NCI-H2029 treated with DMSO at 0.1 percent for 48 hours (cell line): Measurements from ENCODE around the gene RBPJ.

Experiments
- DNase-seq: peaks from one replicate; lab custom pipeline; 2025; lab: John Stamatoyannopoulos, UW

Gene RBPJ

DNA sequence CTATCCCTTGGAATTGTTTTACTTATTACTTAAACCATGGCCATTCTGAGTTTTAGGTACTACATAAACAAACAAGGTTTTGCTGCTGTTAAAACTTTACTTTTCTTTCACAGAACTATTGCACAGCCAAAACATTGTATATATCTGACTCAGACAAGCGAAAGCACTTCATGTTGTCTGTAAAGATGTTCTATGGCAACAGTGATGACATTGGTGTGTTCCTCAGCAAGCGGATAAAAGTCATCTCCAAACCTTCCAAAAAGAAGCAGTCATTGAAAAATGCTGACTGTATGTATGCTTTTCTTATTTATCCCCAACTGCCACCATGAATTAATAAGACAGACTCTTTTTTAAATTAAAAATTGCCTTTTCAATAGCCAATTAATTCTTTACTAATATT, 99.6 kb downstream of the RBPJ start:
- DNase-seq: no peak

DNA sequence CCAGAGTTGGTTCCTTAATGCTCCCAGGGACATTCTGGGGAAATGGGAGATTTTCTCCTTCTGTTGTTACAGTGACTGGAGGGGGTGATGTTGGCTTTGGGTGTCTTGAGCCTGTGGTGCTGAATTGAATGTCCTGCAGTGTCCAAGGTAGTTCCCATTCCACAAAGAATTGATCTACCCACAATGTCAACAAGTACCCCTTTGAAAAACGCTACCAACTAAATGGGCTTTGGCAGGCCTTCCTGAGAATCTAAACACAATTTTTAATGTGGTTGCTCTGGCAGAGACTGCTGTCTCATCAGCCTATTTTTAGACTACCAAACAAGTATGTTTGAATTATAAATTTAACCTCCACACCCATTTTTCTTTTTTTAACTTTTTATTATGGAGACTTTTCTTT, 100.1 kb downstream of the RBPJ start:
- DNase-seq: no peak

DNA sequence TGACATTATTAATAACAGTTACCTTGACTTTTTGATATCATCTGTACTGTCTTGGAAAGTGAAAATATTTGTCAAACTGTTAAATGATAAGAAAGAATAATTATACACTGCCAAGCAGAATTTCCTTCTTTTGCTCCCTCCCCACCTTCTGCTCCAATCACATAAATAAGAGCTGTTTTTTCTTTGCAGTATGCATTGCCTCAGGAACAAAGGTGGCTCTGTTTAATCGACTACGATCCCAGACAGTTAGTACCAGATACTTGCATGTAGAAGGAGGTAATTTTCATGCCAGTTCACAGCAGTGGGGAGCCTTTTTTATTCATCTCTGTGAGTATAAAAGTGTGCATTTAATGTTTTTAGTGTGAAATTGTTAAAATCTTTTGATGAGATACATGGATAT, 103.3 kb downstream of the RBPJ start:
- DNase-seq: no peak

DNA sequence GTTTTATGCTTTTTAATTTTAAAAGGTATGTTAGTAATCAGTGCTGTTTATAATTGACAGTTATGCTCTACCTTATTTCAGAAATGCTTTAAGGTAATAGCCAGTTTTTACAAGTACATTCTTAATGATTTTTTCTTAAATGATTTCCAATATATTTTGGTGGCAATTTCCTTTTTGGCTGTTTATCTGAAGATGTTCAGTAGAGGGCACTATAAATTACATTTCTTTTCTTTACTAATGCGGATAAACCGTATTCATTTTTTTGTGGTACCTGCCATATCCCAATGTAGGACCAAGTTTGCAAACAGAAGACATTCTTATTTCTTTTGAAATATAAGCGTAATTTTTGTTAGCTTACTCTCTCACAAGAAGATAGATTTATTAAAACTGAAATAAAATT, 104.0 kb downstream of the RBPJ start:
- DNase-seq: no peak

DNA sequence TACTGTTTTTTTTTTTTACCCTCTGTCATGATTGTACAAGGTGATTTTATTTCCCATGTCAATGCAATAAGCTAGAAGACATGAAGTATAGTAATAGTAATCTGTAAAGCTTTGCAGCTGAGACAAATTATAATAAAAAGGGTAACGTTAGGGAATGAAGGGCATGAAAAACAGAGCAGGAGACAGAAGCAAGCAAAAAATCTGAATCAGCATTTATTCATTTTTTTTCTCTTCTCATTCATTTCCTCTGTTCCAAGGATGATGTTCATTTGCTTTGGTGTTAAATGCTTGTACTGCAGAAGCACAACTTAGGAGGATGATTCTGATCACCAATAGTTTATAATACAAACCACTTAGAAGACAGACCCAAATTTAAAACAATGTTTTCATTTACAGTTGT, 105.1 kb downstream of the RBPJ start:
- no peak for DNase-seq

DNA sequence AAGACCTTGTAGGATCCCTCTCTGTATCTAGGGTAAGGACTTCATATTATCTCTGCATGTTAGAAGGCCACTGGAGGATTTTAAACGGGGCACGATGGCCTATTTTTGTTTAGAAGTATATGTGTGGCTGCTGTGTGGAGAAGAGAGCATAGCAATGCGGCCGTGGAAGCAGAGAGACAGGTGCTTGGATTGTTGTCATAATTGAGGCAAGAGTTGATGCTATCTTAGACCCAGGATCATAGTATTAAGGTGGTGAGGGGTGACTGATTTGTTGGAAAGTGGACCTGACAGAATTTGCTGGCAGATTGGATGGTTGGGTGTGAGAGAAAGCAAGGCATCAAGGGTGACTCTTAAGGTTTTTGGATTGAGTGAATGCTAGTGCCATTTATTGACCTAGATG, 106.1 kb downstream of the RBPJ start:
- no peak for DNase-seq

DNA sequence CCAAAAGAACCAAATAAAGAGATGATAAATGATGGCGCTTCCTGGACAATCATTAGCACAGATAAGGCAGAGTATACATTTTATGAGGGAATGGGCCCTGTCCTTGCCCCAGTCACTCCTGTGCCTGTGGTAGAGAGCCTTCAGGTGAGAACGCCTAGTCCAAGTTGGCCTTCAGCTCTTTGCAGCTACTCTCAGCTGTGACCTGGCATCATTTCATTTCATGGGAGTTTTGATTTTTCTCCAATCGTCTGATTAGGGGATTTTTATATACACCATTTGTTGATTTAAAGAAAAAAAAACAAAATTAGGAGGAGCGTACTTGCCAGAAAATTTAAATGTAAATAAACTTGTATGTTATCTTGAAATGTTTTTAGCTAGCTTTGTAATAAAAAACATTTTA, 109.1 kb downstream of the RBPJ start:
- DNase-seq: no peak

DNA sequence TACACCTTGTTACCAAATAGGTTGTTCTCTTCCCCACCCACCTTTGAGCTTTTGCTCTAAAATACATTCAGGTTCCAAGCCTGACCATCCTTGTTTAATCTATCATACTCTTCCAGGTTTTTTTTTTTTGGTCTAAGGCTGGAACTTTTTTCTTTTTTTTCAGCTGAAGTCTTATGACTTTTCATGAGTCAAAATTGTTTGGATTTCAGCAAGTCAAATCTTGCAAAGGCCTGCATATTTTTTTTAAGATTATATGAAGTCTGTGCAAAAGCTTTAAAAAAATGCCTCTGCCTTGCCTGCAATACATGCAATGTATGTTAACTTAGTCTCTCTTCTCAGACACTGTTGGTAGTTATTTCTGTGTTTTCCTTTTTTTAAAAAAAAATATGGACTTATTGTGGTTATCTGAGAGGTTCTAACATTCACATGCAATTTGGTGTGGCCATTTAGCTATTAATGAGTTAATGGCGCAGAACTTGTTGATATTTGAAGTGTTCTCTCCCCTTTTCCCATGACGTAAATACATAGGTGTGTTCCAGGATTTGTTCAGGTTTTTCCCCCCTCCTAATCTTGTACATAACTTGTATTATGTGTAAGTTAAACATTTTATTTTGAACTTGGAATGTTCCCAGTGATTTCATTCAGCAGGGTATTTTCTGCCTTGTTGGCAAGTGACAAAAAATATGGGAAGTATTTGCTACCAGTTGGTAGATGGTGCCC, 110.8 kb downstream of the RBPJ start:
- no peak for DNase-seq

DNA sequence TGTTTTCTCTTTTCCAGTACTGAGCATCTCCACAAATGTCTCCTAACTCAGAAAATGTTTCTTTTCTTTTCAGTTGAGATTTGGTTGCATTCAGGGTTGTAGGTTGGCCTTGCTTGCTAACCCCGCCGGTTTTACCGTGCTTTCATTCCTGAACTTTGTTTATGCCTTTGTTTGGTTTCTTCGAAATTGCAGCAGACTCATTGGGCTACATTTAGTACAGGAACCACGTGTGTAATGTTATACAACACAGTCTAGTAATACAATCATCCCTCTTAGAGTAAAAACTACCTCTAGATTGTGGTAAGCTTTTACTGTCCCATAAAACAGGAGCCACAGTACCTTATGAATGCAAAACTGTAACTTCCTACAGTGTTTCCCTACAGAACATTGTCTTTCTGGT, 111.6 kb downstream of the RBPJ start:
- DNase-seq: no peak

DNA sequence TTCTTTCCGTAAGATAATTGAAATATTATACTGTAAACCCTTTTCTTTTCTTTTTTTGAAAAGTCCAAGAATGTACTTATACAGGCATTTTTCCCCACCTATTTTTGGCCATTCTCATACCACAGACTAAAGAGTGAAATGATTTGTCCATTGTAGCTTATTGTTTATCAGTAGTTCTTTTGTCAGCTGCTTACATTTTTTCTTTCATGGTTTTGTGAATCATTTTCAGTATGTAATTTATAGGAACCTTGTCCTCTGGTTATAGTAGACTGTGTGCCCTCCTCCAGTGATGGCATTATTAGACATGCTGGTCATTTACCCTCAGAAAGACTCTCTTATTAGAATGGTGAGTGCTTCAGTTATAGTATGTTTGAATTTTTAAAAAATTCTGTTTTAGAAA, 112.7 kb downstream of the RBPJ start:
- DNase-seq: no peak

DNA sequence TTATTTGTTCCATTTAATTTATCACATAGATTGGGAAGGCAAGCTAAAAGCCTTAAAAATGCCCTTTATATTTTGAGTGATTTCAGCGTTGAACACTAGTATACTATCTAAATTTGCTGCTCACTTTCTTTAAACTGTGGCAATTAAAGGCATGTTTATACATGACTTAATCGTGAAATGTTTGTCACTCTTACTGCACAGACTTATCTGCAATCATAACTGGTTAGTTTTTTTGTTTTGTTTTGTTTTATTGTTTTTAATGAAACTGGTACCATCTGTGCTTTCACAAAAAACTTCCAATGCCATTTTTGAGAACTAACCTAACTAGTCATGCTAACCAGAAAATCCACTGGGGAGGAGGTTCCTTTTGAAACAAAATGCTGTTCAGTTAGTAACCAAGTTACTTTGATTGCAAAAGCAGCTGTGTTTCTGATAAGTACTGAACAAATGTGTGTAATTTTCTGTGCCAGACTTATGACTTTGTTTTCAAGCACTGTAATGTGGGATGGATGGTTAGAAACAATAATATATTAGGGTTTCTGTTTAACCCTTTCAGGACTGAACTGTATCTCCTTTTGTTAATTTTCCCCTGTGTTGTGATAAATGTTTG, 113.3 kb downstream of the RBPJ start:
- no peak for DNase-seq

DNA sequence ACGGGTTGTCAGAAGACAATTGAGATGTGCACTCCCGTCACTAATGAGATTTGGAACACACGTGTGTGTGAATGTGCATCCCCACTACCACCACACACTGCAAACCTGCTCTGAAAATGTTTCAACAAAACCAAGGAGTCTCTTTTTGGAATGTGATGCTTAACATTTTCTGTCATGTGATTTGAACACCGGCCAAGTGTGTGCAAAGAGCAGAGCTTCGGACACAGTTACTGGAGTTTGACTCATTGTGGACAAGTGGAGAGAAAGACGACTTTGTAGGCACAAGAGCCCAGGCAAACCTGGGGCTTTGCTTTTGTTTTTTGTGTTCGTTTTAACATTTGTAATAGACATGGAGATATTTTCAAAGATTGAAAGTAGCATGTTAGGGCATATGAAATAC, 120.3 kb downstream of the RBPJ start:
- no peak for DNase-seq

DNA sequence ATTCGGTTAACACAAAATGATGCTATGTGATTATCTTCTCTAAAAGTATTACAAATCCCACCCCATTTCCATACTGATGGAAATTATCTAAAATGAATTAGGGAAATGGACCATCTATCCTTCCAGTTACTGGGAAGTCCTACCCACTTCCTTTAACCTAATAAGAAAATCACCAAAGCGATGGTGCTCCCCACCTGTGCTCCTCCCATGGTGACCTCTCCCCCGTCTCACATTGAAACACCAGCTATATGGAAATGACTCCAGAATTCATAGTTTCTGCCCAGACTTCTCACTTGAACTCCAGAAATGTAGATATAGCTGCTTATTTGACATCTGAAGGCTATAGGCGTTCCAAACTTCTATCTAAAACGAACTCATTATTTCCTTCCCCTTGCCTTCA, 121.0 kb downstream of the RBPJ start:
- no peak for DNase-seq

DNA sequence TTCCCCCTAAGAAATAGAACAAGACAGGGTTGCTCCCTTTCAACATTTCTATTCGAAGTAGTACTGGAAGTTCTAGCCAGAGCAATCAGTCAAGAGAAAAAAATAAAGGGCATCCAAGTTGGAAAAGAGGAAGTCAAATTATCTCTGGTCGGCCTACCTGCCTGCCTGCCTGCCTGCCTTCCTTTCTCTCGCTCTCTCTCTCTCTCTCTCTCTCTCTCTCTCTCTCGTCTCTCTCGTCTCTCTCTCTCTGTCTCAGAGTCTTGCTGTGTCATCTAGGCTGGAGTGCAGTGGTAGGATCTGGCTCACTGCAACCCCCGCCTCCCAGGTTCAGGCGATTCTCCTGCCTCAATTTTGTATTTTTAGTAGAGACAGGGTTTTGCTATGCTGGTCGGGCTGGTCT, 126.6 kb downstream of the RBPJ start:
- DNase-seq: no peak

DNA sequence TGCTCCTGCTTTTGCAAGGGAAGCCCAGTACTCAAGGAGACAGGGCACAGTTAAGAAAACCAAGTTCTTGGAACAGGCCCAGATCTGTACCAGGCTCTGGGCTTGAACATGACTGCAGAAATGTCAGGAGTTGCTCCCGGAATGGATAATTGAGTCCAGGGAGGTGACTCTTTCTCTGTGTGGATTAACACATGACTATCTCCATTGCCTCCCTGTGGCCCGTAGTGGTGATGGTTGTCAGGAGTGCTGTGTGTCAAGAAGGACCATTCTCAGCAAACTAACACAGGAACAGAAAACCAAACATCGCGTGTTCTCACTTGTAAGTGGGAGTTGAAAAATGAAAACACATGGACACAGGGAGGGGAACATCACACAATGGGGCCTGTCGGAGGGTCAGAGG, 129.6 kb downstream of the RBPJ start:
- no peak for DNase-seq

DNA sequence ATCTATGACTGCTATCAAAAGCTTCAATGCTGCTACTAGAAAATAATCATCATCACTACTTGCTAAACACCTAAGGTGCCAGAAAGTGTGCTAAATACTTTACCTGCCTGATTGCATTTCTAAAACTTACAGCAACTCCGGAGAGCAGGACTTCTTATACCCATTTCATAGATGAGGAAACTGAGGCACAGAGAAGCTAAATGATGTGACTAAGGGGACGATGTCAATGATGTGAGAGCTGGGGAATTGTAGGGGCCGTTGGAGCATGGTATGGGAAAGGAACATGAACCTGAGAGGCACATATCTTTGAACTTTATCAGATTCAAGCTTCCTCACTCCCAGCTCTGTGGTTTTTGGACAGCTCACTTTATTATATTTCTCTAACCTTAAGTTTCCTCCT, 130.8 kb downstream of the RBPJ start:
- no peak for DNase-seq

DNA sequence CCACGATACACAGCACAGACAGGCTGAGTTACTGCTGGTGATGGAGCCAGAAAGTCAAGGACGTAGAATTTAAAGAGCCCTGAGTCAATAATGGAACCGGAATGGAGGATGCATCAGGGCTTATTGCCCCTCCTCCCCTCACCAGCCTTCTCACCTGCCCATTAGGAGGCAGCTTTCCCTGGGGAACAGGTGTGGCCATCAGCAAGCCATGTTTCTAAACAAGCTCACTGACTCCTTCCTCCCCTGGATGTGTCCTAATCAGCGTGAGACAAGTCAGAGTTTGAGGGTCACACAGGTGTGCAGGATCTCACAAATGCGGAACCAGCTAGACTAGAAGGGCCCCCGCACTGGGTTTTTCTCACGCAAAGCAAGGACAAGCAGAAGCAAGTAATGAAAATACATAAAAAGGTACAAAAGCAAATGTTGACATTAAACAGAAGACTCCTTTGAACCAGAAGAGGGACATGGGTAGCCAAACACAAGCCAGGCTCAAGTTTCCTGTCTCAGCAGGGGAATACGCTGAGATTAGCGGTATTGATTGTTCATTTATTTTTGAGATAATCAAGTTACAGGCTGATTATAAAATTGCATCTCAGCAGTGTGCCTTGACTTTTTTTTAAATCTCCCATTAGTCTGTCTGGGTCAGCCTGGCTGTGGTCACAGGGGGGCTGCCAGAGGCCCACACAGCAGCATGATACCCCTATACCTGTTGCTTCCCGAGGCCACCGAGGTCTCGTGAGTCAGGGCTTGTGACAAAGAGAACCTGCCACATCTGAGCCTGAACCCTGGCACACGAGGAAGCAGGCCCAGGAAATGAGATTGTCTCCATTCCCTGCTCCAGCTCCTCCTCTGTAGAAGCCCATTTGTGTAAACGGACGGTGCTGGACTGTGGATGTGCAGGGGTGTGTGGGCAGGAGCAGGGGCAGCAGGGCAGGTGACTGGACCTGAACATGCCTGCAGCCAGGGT, 132.0 kb downstream of the RBPJ start:
- peak; percentile 76 for DNase-seq

DNA sequence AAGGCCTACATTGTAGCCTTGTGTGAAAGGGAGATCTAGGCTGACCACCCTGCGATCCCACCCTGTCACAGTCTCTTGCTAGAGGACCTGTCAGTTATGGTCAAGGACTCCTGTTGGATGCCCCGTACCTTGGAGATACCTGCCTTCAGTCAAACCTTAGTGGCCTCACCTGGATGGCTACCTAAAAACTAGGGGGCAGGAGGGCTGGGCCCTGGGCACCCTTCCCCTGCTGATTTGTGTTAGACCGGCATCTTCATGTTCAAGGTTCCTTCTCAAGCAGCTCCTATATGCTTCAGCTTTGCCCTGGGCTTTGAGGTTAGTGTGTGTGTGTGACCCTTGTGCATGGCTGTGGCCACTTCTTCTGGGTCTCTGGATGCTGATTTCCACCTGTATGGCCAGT, 134.1 kb downstream of the RBPJ start:
- no peak for DNase-seq

DNA sequence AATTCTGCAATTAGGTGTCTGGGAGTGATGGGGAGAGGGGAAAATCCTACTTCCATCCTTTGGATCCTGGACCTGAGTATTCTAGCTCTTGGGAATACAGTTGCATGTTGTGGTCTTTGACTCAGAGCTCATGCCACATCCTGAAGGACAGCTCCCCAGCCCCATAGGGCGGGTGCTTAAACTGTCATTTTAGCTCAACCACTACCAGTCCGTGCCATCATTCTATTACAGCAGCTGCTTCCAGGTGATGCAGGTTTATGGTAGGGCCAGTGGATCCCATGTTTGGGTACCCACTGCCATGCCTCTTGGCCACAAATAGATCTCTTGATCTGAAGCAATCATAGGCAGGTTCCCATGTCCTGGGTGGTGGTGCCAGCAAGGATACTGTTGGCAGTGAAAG, 134.8 kb downstream of the RBPJ start:
- DNase-seq: no peak

DNA sequence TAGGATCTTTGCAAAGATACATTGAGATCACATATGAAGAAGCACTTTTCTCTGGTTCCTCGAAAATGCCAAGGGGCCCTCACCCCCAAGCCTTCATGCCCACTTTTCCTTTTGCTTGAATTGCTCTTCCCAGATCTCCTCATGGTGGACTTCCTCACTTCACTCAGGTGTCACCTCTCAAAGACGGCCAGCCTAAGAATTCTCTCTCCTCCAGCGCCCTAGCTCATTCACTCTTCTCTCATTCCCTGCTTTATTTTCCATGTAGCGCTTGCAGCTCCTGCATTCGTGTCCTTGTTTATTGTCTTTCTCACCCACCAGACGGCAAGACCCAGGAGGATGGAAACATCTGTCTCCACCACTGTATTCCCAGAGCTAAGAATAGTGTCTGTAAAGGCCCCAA, 136.6 kb downstream of the RBPJ start:
- DNase-seq: no peak

DNA sequence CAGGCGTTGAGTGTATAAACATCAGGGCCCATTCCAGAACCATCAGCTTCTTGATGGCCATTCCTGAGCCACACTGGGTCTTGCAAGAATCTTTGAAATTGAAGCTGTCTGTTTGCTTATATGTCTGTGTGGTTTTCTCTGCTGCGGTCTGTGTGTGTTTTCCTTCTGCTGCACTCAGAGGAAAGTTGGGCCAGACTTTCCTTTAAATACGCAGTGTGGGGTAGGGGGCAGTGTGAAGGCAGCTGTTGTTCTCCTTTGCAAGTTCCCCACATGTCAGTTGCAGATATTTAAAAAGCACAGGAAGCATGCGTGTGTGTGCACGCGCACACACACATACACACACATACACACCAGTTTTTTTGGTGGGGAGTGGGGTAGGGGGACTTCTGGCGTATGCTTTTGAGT, 137.3 kb downstream of the RBPJ start:
- DNase-seq: no peak

DNA sequence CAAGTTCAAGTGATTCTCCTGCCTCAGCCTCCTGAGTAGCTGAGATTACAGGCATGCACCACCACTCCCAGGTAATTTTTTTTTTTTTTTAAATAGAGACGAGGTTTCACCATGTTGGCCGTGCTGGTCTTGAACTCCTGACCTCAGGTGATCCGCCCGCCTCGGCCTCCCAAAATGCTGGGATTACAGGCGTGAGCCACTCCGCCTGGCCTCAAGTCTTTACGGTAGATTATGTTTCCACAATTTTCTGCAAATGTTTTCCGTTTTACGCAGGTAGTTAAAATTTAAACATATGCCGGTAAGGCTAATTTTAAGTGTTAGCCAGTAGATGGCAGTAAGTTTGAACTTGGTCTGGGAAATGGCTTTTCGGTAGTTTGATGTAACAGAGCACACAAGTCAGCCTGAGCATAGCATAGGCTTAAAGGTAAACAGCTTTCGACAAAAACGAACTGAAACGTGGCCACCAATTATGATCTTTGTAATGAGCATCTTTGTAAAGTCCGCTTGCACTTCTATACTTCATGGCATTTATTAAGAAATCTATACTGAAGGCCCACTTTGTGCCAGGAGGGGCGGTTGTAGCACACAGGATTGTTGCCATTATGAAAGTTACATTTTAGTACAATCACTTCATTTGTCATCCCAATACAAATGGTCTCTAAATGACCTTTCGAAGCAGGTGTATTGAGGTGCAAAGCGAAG, 138.4 kb downstream of the RBPJ start:
- DNase-seq: no peak
